DND-41 (cell line): ENCODE measurements around the gene INPP5F.

Source experiments
- CTCF ChIP-seq: IDR thresholded peaks from 2 replicates; pipeline ENCODE4 v1.5.1; 2012; ENCODE audit warnings: borderline replicate concordance, low read length, moderate library complexity, mild to moderate bottlenecking; ENCODE audit not compliant: poor library complexity, severe bottlenecking; ENCODE audit errors: extremely low read depth
- EZH2 ChIP-seq: IDR thresholded peaks from 3 replicates; pipeline ENCODE4 v1.6.1; 2012; ENCODE audit warnings: borderline replicate concordance, low read depth, mild to moderate bottlenecking, moderate library complexity, low read length, inconsistent platforms; ENCODE audit not compliant: severe bottlenecking

GRCh38 chr10:119736220-119736619 lies 10.4 kb downstream of the INPP5F start:
- TF ChIP-seq CTCF (no peak), EZH2 (no peak)
